BLaER1 treated with 17β-estradiol and CSF1 and Interleukin-3, amounts not matched to agents 10 nM and 100 nM (cell line): Measurements from ENCODE around the gene AKR1B1.
A peak's percentile ranks its signal among the peaks of the same experiment; 100 is the strongest.

ENCODE experiments used
- H3K27ac ChIP-seq, 11 experiments: shearing (Covaris generic); formaldehyde crosslinking; 2 replicates each; pipeline ENCODE4 v1.8.1; 2022
- H3K27me3 ChIP-seq, 11 experiments: shearing (Covaris generic); formaldehyde crosslinking; 2 replicates each; pipeline ENCODE4 v1.8.1; 2022
- H3K36me3 ChIP-seq, 11 experiments: shearing (Covaris generic); formaldehyde crosslinking; 2 replicates each; pipeline ENCODE4 v1.8.1; 2022
- H3K4me1 ChIP-seq, 10 experiments: shearing (Covaris generic); formaldehyde crosslinking; 2 replicates each; pipeline ENCODE4 v1.8.1; 2022
- H3K4me2 ChIP-seq, 11 experiments: shearing (Covaris generic); formaldehyde crosslinking; 2 replicates each; pipeline ENCODE4 v1.8.1; 2022
- H3K4me3 ChIP-seq, 10 experiments: shearing (Covaris generic); formaldehyde crosslinking; 2 replicates each; pipeline ENCODE4 v1.8.1; 2022
- H3K9ac ChIP-seq, 11 experiments: shearing (Covaris generic); formaldehyde crosslinking; 2 replicates each; pipeline ENCODE4 v1.8.1; 2022
- H3K9me3 ChIP-seq, 11 experiments: shearing (Covaris generic); formaldehyde crosslinking; replicated peaks in 1 of 11; 2 replicates each; pipeline ENCODE4 v1.8.1; 2022
- H4K20me1 ChIP-seq, 11 experiments: shearing (Covaris generic); formaldehyde crosslinking; 2 replicates each; pipeline ENCODE4 v1.8.1; 2022
- Cebpa-rat ChIP-seq, 11 experiments: shearing (Covaris generic); IDR thresholded peaks; 2 replicates each; pipeline ENCODE4 v1.8.1; 2022

The AKR1B1 gene

DNA sequence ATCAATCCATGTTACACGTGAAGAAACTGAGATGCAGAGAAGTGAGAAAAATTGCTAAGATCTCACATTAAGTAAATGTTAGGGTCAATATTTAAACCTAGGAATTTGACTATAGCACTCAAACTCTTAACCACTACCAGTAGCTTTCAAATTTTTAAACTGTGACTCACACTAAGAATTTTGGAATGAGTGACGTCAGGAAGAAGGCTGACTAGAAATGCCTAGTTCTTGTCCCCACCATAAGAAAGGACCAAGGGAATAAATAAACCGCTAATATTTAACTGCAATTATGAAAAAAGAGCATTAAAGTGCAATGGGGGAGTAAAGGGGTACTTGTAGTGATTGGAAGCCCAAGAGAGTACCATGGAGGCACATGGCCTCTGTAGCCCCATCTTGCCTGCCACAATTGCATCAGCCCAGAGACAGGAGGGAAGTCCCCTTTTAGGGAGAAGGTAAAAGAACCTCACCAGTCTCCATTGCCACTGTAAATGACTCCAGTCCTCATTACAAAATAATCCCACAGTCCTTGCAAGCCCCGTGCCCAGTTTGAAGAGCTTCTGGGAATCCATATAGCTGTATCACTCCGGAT is 3.5 kb upstream of the AKR1B1 start:
- peaks cover 0 to 11% (median 7%) of the 10 kb centered on the region in 11 experiments; a peak in 11 of 22 replicates for H4K20me1 ChIP-seq
- H3K9me3 ChIP-seq = peaks cover 41 to 55% (median 51%) of the 10 kb centered on the region in 11 experiments
- peaks cover 0 to 9% (median 1%) of the 10 kb centered on the region in 11 experiments; a peak in 5 of 22 replicates for H3K36me3 ChIP-seq
- H3K27me3 ChIP-seq = peaks cover 0 to 3% (median 0%) of the 10 kb centered on the region in 11 experiments; a peak in 1 of 22 replicates
- H3K4me3 ChIP-seq = no peak overlapping the region
- TF ChIP-seq Cebpa-rat (IDR thresholded peaks at IDR 0.05) = no peak
- no peak overlapping the region for H3K27ac ChIP-seq
- H3K4me2 ChIP-seq = no peak overlapping the region
- peaks cover 16 to 23% (median 20%) of the 10 kb centered on the region in 10 experiments for H3K4me1 ChIP-seq
- H3K9ac ChIP-seq = no peak overlapping the region

DNA sequence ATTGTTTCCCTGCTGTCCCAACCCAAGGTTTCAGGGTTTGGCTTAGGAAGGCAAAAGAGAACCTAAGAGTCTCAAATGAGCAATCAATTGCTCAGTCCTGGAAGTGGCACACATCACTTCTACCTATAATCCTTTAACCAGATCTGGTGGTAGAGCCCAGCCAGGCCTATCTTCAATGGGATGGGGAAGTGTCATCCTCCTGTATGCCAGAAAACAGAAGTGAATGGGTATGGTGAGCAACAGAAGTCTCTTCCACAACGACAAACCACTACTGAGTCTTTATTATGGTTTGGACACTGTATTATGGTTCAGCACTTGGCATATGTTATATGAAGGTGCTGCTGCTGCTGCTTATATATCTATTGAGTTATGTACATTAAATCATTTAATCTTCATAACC is 3.0 kb upstream of the AKR1B1 start:
- no peak overlapping the region for H3K4me3 ChIP-seq
- no peak for TF ChIP-seq Cebpa-rat (IDR thresholded peaks at IDR 0.05)
- H3K9ac ChIP-seq = no peak overlapping the region
- H3K27ac ChIP-seq = no peak overlapping the region
- H3K27me3 ChIP-seq = no peaks in the 10 kb centered on the region
- peaks cover 0 to 10% (median 6%) of the 10 kb centered on the region in 11 experiments; a peak in 12 of 22 replicates for H3K36me3 ChIP-seq
- H3K4me2 ChIP-seq = no peak overlapping the region
- peaks cover 0 to 16% (median 9%) of the 10 kb centered on the region in 11 experiments; a peak in 11 of 22 replicates for H4K20me1 ChIP-seq
- peaks cover 21 to 28% (median 25%) of the 10 kb centered on the region in 10 experiments for H3K4me1 ChIP-seq
- peaks cover 41 to 51% (median 47%) of the 10 kb centered on the region in 11 experiments for H3K9me3 ChIP-seq

DNA sequence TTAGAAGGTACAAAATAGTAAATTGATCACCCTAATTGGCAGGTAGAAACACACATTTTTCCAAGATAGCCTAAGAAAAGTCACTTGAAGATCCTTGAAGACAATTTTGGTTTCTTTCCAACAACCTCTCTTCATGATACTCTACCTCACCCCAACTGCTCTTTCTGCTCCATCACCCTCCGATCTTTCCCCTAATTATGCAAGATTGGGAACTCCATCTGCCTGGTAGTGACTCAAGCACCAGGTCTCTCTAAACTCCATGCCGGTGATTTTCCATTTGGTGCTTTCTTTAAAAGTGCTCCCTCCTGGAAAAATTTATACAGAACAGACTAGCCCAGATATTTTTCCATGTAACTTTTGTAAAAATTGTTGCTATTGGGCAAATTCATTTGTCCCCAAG is 1.1 kb upstream of the AKR1B1 start:
- peak overlapping the region in 5 of 11 experiments; percentile 20 to 95 (median 91); a peak in 6 of 22 replicates for H3K27ac ChIP-seq

DNA sequence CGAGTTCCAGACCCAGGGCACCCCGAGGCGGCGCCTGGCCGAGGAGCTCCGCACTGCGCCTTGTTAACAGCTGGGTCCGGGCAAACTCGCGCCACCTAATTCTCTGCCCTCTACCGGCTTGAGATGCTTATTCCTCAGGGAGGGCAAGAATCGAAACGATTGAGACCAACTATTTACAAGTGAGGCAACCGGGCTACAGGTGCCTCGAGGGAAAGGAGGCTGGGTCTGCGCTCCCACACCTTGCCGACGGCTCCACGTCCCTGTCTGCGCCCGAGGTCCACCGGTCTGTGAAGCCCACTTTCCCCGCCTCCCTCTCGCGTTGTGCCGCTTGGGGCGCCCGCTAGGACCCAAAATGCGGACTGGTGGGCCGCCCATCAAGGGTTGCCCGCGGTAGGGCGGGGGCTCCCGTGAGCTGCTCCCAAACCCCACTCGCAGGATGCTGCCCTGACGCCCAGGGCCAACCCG is 527 bp downstream of the AKR1B1 start:
- no peak for TF ChIP-seq Cebpa-rat (IDR thresholded peaks at IDR 0.05)
- H3K9me3 ChIP-seq = peaks cover 10 to 19% (median 16%) of the 10 kb centered on the region in 11 experiments
- peaks cover 0 to 42% (median 16%) of the 10 kb centered on the region in 11 experiments; a peak in 11 of 22 replicates for H4K20me1 ChIP-seq
- no peaks in the 10 kb centered on the region for H3K27me3 ChIP-seq
- peak overlapping the region; percentile 58 to 95 (median 90) for H3K27ac ChIP-seq
- peaks cover 57 to 63% (median 61%) of the 10 kb centered on the region in 10 experiments for H3K4me1 ChIP-seq
- peaks cover 10 to 26% (median 19%) of the 10 kb centered on the region in 11 experiments; a peak in 16 of 22 replicates for H3K36me3 ChIP-seq
- peak overlapping the region; percentile 86 to 96 (median 92) for H3K4me2 ChIP-seq
- peak overlapping the region; percentile 83 to 96 (median 90) for H3K9ac ChIP-seq
- peak overlapping the region; percentile 74 to 99 (median 94) for H3K4me3 ChIP-seq

More for the DNA sequence above, 1.1 kb upstream of the AKR1B1 start:
- Histone ChIP-seq H3K27me3 (no peaks in the 10 kb centered on the region), H4K20me1 (peaks cover 0 to 26% (median 9%) of the 10 kb centered on the region in 11 experiments; a peak in 11 of 22 replicates), H3K4me1 (peaks cover 40 to 47% (median 44%) of the 10 kb centered on the region in 10 experiments), H3K4me3 (peak overlapping the region in 2 of 10 experiments; percentile 87 to 94; a peak in 2 of 20 replicates), H3K4me2 (peak overlapping the region; percentile 61 to 96 (median 88); a peak in 20 of 22 replicates), H3K36me3 (peaks cover 10 to 26% (median 20%) of the 10 kb centered on the region in 11 experiments; a peak in 16 of 22 replicates), H3K9me3 (peaks cover 26 to 36% (median 32%) of the 10 kb centered on the region in 11 experiments), H3K9ac (no peak overlapping the region)
- no peak for TF ChIP-seq Cebpa-rat (IDR thresholded peaks at IDR 0.05)

DNA sequence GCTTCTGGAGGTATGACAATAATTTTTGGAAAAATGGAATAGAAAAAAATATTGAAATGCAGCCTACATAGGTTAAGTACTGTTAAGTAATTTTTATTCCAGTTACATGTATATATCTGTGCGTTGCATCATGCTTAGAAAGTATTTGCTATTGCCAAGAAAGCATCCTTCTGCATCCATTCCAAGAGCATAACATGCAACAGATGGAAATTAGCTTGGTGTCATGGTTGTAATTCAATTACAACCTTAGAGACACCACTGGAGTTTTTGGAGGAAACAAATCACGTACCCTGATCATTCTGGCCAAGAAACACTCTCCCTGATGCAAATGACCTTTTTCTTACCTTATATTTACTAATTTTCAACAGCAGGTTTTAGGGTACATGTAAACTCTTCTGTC is 1.7 kb downstream of the AKR1B1 start:
- Histone ChIP-seq H3K36me3 (peaks cover 10 to 26% (median 19%) of the 10 kb centered on the region in 11 experiments; a peak in 16 of 22 replicates), H3K9me3 (peaks cover 0 to 8% (median 5%) of the 10 kb centered on the region in 11 experiments; a peak in 6 of 22 replicates), H3K27ac (no peak overlapping the region), H3K4me2 (peak overlapping the region; percentile 86 to 96 (median 92)), H3K4me1 (peaks cover 68 to 75% (median 72%) of the 10 kb centered on the region in 10 experiments), H3K4me3 (peak overlapping the region; percentile 74 to 99 (median 94)), H3K9ac (peak overlapping the region in 10 of 11 experiments; percentile 83 to 96 (median 90); a peak in 18 of 22 replicates), H3K27me3 (no peaks in the 10 kb centered on the region), H4K20me1 (peaks cover 0 to 54% (median 28%) of the 10 kb centered on the region in 11 experiments; a peak in 13 of 22 replicates)
- no peak for TF ChIP-seq Cebpa-rat (IDR thresholded peaks at IDR 0.05)

DNA sequence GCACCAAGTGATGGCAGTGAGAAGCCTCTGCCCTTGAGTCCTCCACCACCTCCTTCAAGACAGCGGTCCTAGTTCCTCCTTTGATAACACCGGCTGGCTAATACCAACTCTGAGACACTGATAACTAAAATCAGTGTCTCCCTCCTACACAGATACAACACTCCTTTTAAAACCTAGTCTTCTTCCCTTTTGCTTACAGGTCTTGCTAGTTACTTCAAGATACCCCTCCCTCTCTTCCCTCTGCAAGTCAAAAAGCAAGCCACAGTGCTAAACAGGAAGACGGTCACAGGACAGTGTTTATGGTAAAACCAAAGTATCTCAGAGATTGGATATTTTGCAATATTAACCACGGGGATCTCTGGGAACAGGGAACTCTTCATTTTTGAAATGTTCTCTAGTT is 4.6 kb downstream of the AKR1B1 start:
- peak overlapping the region; percentile 86 to 96 (median 93) for H3K4me2 ChIP-seq

DNA sequence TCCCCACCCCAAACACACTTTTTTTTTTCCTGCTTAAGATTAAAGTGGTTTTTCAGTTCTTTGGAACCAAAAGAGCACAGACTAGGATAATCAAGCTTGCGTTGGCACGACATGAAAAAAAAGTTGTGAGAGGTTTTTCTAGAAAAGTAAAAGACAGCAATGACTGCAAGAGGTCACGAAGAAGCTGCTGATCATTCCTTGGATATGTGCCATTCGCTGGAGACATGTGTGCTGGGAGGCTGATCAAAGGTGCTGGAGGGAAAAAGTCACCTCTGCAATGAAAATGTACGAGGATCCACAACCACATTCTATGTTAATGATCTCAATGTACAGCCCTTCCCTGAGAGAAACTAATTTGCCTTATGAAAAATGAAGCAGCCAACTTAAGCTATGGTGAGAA is 5.4 kb downstream of the AKR1B1 start:
- Histone ChIP-seq H3K9ac (peak overlapping the region; percentile 3 to 69 (median 37); a peak in 14 of 22 replicates), H3K4me3 (peak overlapping the region; percentile 14 to 49 (median 34); a peak in 12 of 20 replicates), H4K20me1 (peaks cover 0 to 70% (median 29%) of the 10 kb centered on the region in 11 experiments; a peak in 13 of 22 replicates), H3K27ac (peak overlapping the region; percentile 59 to 77 (median 68); a peak in 20 of 22 replicates), H3K4me2 (peak overlapping the region; percentile 86 to 96 (median 93)), H3K27me3 (no peaks in the 10 kb centered on the region), H3K4me1 (peaks cover 76 to 95% (median 86%) of the 10 kb centered on the region in 10 experiments), H3K36me3 (peaks cover 40 to 58% (median 52%) of the 10 kb centered on the region in 11 experiments), H3K9me3 (no peaks in the 10 kb centered on the region)
- TF ChIP-seq Cebpa-rat (IDR thresholded peaks at IDR 0.05) = no peak

More for the DNA sequence above, 4.6 kb downstream of the AKR1B1 start:
- Histone ChIP-seq H3K27ac (peak overlapping the region; percentile 59 to 77 (median 68)), H3K27me3 (no peaks in the 10 kb centered on the region), H3K9ac (peak overlapping the region; percentile 13 to 69 (median 56); a peak in 16 of 22 replicates), H3K9me3 (no peaks in the 10 kb centered on the region), H4K20me1 (peaks cover 0 to 70% (median 29%) of the 10 kb centered on the region in 11 experiments; a peak in 13 of 22 replicates), H3K36me3 (peaks cover 33 to 51% (median 45%) of the 10 kb centered on the region in 11 experiments), H3K4me3 (peak overlapping the region; percentile 1 to 49 (median 32); a peak in 13 of 20 replicates), H3K4me1 (peaks cover 77 to 89% (median 81%) of the 10 kb centered on the region in 10 experiments)
- TF ChIP-seq Cebpa-rat (IDR thresholded peaks at IDR 0.05) = peak in 1 of 11 experiments; percentile 12; a peak in 1 of 22 replicates

DNA sequence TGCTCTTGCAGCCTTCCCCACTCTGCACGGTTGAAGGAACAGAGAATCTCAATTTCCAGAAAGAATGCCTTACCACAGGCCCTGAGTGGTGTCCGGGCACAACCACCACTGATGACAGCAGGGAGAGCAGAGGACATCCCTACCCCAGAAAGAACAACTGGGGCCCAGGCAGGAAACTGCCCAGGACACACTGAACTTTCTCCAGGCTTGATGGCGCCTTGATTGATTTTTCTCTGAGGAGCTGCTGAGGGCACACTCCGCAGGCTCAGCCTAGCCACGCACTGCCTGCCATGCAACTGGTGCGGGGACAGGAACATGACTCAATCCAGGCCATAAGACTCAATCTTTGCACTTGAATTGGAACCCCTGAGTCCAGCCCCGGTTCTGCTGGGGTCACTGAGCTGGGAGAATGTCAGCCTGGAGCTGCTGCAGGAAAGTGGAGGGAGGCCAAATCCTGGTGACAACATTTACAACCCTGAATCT is 5.9 kb downstream of the AKR1B1 start:
- Histone ChIP-seq H4K20me1 (peaks cover 0 to 66% (median 28%) of the 10 kb centered on the region in 11 experiments; a peak in 13 of 22 replicates), H3K4me3 (peak overlapping the region in 9 of 10 experiments; percentile 7 to 48 (median 32); a peak in 13 of 20 replicates), H3K27me3 (no peaks in the 10 kb centered on the region), H3K4me2 (peak overlapping the region; percentile 86 to 96 (median 93)), H3K4me1 (peaks cover 78 to 99% (median 90%) of the 10 kb centered on the region in 10 experiments), H3K36me3 (peaks cover 45 to 63% (median 57%) of the 10 kb centered on the region in 11 experiments), H3K27ac (peak overlapping the region; percentile 59 to 77 (median 68); a peak in 20 of 22 replicates), H3K9me3 (no peaks in the 10 kb centered on the region), H3K9ac (peak overlapping the region; percentile 3 to 69 (median 54); a peak in 18 of 22 replicates)
- no peak for TF ChIP-seq Cebpa-rat (IDR thresholded peaks at IDR 0.05)
